OCI-LY1 (cell line): ENCODE results near the gene XRRA1.

Experiments
- H2AFZ ChIP-seq: fragments of 200-600 bp; sonication (generic), shearing (Covaris generic); 2 replicates; pipeline ENCODE4 v1.6.0; 2014; ENCODE audit warnings: antibody characterized with exemption, mild to moderate bottlenecking, low read length
- H3F3A ChIP-seq: fragments of 200-600 bp; sonication (generic), shearing (Covaris generic); 2 replicates; pipeline ENCODE4 v1.6.0; 2014; ENCODE audit warnings: mild to moderate bottlenecking, antibody characterized with exemption, low read length, moderate library complexity; ENCODE audit not compliant: insufficient read depth
- H3K27ac ChIP-seq: fragments of 200-600 bp; sonication (generic); 2 replicates; pipeline ENCODE4 v1.5.1; 2014; ENCODE audit warnings: low read length, mixed run types, mild to moderate bottlenecking, low read depth; ENCODE audit not compliant: poor library complexity, severe bottlenecking
- H3K27me3 ChIP-seq: fragments of 200-600 bp; sonication (generic); 2 replicates; pipeline ENCODE4 v1.6.0; 2014; ENCODE audit warnings: antibody characterized with exemption, mild to moderate bottlenecking, low read length, moderate library complexity; ENCODE audit not compliant: insufficient read depth
- H3K36me3 ChIP-seq: fragments of 200-600 bp; sonication (generic); 2 replicates; pipeline ENCODE4 v1.6.1; 2014; ENCODE audit warnings: mild to moderate bottlenecking, antibody characterized with exemption, low read length, moderate library complexity, mixed read lengths; ENCODE audit not compliant: insufficient read depth
- H3K4me1 ChIP-seq: fragments of 200-600 bp; sonication (generic); 2 replicates; pipeline ENCODE4 v1.5.1; 2014; ENCODE audit warnings: mild to moderate bottlenecking, low read length, moderate library complexity; ENCODE audit not compliant: insufficient read depth, severe bottlenecking
- H3K4me2 ChIP-seq: fragments of 200-600 bp; sonication (generic), shearing (Covaris generic); 2 replicates; pipeline ENCODE4 v1.6.1; 2014; ENCODE audit warnings: low read length
- H3K4me3 ChIP-seq: fragments of 200-600 bp; sonication (generic); 2 replicates; pipeline ENCODE4 v1.5.1; 2014; ENCODE audit warnings: low read length, low read depth, mild to moderate bottlenecking, mixed read lengths; ENCODE audit not compliant: poor library complexity, severe bottlenecking
- H3K79me2 ChIP-seq: fragments of 200-600 bp; shearing (Covaris generic); 2 replicates; pipeline ENCODE4 v1.6.1; 2016; ENCODE audit warnings: mixed run types, low read length, mixed read lengths; ENCODE audit not compliant: insufficient read depth
- H3K9ac ChIP-seq: fragments of 200-600 bp; sonication (generic), shearing (Covaris generic); 2 replicates; pipeline ENCODE4 v1.6.1; 2014; ENCODE audit warnings: mild to moderate bottlenecking, low read length, mixed read lengths
- H3K9me2 ChIP-seq: fragments of 200-600 bp; sonication (generic), shearing (Covaris generic); 2 replicates; pipeline ENCODE4 v1.6.1; 2014; ENCODE audit warnings: low read depth, mild to moderate bottlenecking, low read length, mixed read lengths
- H3K9me3 ChIP-seq: fragments of 200-600 bp; shearing (Covaris generic); 2 replicates; pipeline ENCODE4 v1.6.1; 2014; ENCODE audit warnings: low read length, mixed read lengths
- H4K20me1 ChIP-seq: fragments of 200-600 bp; sonication (generic), shearing (Covaris generic); 2 replicates; pipeline ENCODE4 v1.6.0; 2016; ENCODE audit warnings: mild to moderate bottlenecking, low read length; ENCODE audit not compliant: insufficient read depth
- EZH2 ChIP-seq: fragments of 200-600 bp; sonication (generic), shearing (Covaris generic); IDR thresholded peaks from 2 replicates; pipeline ENCODE4 v1.8.0; 2017; ENCODE audit warnings: borderline replicate concordance, mixed run types, mild to moderate bottlenecking, antibody characterized with exemption, low read length, moderate library complexity, mixed read lengths
- TF ChIP-seq, protein P1 (sequence below): fragments of 200-600 bp; sonication (generic), shearing (Covaris generic); IDR thresholded peaks from 2 replicates; pipeline ENCODE4 v1.5.1; 2017; ENCODE audit warnings: mild to moderate bottlenecking, antibody characterized with exemption, low read length, moderate library complexity, mixed read lengths

Gene XRRA1

DNA sequence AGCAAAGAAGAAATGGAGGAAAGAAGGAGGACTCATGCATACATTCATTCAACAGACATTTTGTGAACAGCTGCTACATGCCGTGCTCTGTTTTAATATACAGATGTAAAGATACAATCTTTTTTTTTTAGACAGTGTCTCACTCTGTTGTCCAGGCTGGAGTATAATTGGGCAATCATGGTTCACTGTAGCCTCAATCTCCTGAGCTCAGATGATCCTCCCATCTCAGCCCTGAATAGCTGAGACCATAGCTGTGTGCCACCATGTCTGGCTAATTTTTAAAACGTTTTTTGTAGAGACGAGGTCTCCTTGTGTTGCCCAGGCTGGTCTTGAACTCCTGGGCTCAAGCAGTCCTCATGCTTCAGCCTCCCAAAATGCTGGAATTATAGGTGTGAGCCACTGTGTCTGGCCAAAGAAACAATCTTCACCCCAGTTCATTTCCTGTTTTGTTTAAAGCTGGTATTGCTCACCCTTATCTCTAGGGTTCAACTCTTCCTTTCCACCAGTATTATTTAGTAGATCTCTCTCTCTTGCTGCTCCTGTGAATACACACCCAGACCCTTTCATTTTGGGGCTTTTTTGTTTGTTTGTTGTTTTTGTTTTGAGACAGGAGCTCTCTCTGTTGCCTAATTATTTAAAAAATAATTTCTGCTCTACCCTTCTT lies 130.5 kb downstream of the XRRA1 start:
- no peaks in the 10 kb centered on the region for H3K4me1 ChIP-seq
- H3K36me3 ChIP-seq = peaks cover 76% of the 10 kb centered on the region
- no peak overlapping the region for H3K27ac ChIP-seq
- no peaks in the 10 kb centered on the region for H3K79me2 ChIP-seq
- H3K9me3 ChIP-seq = 0 out of 2 replicates have a peak, but pooled peaks cover 2% of the 10 kb centered on the region
- no peak overlapping the region for H2AFZ ChIP-seq
- H4K20me1 ChIP-seq = no peaks in the 10 kb centered on the region; the same call in 1 of the 2 replicates
- no peaks in the 10 kb centered on the region for H3K9me2 ChIP-seq
- no peaks in the 10 kb centered on the region for H3F3A ChIP-seq
- H3K4me3 ChIP-seq = no peak overlapping the region
- no peak overlapping the region for H3K4me2 ChIP-seq
- no peaks in the 10 kb centered on the region for H3K27me3 ChIP-seq
- H3K9ac ChIP-seq = no peak overlapping the region
- no peak for TF ChIP-seq EZH2
- TF ChIP-seq, protein P1, sequence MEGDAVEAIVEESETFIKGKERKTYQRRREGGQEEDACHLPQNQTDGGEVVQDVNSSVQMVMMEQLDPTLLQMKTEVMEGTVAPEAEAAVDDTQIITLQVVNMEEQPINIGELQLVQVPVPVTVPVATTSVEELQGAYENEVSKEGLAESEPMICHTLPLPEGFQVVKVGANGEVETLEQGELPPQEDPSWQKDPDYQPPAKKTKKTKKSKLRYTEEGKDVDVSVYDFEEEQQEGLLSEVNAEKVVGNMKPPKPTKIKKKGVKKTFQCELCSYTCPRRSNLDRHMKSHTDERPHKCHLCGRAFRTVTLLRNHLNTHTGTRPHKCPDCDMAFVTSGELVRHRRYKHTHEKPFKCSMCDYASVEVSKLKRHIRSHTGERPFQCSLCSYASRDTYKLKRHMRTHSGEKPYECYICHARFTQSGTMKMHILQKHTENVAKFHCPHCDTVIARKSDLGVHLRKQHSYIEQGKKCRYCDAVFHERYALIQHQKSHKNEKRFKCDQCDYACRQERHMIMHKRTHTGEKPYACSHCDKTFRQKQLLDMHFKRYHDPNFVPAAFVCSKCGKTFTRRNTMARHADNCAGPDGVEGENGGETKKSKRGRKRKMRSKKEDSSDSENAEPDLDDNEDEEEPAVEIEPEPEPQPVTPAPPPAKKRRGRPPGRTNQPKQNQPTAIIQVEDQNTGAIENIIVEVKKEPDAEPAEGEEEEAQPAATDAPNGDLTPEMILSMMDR = no peak

DNA sequence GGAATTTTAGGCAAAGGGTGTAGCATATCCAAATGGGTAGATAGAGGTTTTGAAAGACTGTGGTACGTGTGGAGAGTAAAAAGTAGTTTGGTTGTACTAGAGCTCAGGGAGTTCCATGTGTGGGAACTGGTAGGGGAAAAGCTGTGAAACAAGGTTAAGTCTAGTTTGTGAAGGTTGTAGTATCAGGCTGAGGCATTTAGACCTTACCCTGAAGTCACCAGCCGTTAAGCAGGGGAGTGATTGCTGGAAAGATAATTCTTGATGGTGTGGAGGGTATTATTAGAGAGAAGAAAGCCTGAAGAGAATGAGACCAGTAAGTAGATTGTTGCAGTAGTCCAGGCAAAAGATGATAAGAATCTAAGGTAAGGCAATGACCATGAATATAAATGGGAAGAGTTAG lies 132.2 kb downstream of the XRRA1 start:
- no peak overlapping the region for H3K9ac ChIP-seq
- H3K4me3 ChIP-seq = no peak overlapping the region
- H3K4me2 ChIP-seq = no peak overlapping the region
- H3K9me2 ChIP-seq = no peaks in the 10 kb centered on the region
- no peaks in the 10 kb centered on the region for H3K9me3 ChIP-seq
- TF ChIP-seq EZH2 = no peak
- TF ChIP-seq, protein P1 = no peak
- H3K36me3 ChIP-seq = peaks cover 70% of the 10 kb centered on the region
- no peaks in the 10 kb centered on the region; the same call in 1 of the 2 replicates for H4K20me1 ChIP-seq
- H3K79me2 ChIP-seq = no peaks in the 10 kb centered on the region
- no peaks in the 10 kb centered on the region for H3K4me1 ChIP-seq
- H3F3A ChIP-seq = no peaks in the 10 kb centered on the region
- no peaks in the 10 kb centered on the region for H3K27me3 ChIP-seq
- H2AFZ ChIP-seq = no peak overlapping the region
- no peak overlapping the region for H3K27ac ChIP-seq

DNA sequence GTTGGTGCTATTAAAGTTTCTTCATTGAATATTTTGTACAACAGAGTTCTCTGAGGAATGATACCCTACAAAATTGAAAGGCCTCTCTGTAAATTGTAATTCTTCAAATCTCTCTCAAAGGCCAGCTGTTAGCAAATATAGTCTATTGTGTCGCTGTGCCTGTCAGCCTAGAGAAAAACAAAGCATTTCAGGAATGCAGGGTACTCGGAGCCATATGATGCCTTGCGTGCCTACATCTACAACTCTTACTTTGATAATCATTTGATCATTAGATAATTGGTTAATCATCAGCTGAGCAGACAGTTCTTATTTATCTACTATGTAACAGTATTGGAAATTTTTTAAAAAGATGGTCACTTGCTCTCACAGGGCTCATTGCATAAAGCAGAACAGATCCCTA lies 132.9 kb downstream of the XRRA1 start:
- TF ChIP-seq, protein P1 = no peak
- TF ChIP-seq EZH2 = no peak
- Histone ChIP-seq H3K27ac (no peak overlapping the region), H3K9ac (no peak overlapping the region), H2AFZ (no peak overlapping the region), H3K4me2 (no peak overlapping the region), H3K36me3 (peaks cover 70% of the 10 kb centered on the region), H4K20me1 (no peaks in the 10 kb centered on the region; the same call in 1 of the 2 replicates), H3K79me2 (no peaks in the 10 kb centered on the region), H3K9me3 (no peaks in the 10 kb centered on the region), H3F3A (no peaks in the 10 kb centered on the region), H3K9me2 (no peaks in the 10 kb centered on the region), H3K4me1 (no peaks in the 10 kb centered on the region), H3K4me3 (no peak overlapping the region), H3K27me3 (no peaks in the 10 kb centered on the region)
